SK-N-SH treated with all-trans-retinoic acid at 6 μM for 48 hours (cell line): ENCODE results near the gene GRK1.

Source experiments
- PATZ1 ChIP-seq: fragments of 250-450 bp; sonication (Bioruptor Pico); IDR thresholded peaks from 2 replicates; pipeline ENCODE4 v1.8.0; 2020; ENCODE audit warnings: mild to moderate bottlenecking, moderate library complexity, borderline replicate concordance
- TOX ChIP-seq: fragments of 250-450 bp; sonication (Bioruptor Pico); IDR thresholded peaks from 2 replicates; pipeline ENCODE4 v1.8.0; 2021; ENCODE audit warnings: mild to moderate bottlenecking, moderate library complexity, borderline replicate concordance

GRCh38 chr13:113748101-113748861, 81.3 kb downstream of the GRK1 start:
- TF ChIP-seq PATZ1 (CRISPR knock-in tag) (no peak), TOX (CRISPR knock-in tag) (no peak)
